Vagina (tissue), 2 donors: ENCODE results near the gene KRT2. TPM values are rescaled to one million over a fixed set of nuclear protein-coding genes. Genes with fewer than 3 reads are reported as not detected.

Source experiments
- DNase-seq, 2 donors: peaks; one replicate each; pipeline ENCODE4 v3.0.0-alpha.2; 2017; ENCODE audit errors: extremely low spot score in 2 of 2
- H3K27ac ChIP-seq: fragments of 200-600 bp; sonication (generic); one replicate; pipeline ENCODE4 v1.5.1; 2019
- H3K27me3 ChIP-seq: fragments of 200-600 bp; sonication (generic); one replicate; pipeline ENCODE4 v1.5.1; 2019
- H3K36me3 ChIP-seq, 2 donors: fragments of 200-600 bp; sonication (generic); one replicate each; pipeline ENCODE4 v1.5.1; 2017 to 2019
- H3K4me1 ChIP-seq: fragments of 200-600 bp; sonication (generic); one replicate; pipeline ENCODE4 v1.5.1; 2019
- H3K4me3 ChIP-seq, 2 donors: fragments of 200-600 bp; sonication (generic); 1 replicate in 1 of 2; 2 replicates in 1 of 2; pipeline ENCODE4 v1.5.1; 2016 to 2019
- H3K9me3 ChIP-seq: fragments of 200-600 bp; sonication (generic); one replicate; pipeline ENCODE4 v1.5.1; 2019
- CTCF ChIP-seq, 3 experiments: fragments of 450-650 bp in 2 of 3; fragments of 200-600 bp in 1 of 3; sonication (generic) in 1 of 3; IDR thresholded peaks; one replicate each; pipeline ENCODE4 v1.5.1; 2017 to 2019; ENCODE audit warnings: antibody characterized with exemption in 3 of 3, mild to moderate bottlenecking in 2 of 3, moderate library complexity in 2 of 3
- POLR2A ChIP-seq, 2 donors: fragments of 450-650 bp; IDR thresholded peaks; one replicate each; pipeline ENCODE4 v1.6.1; 2017; ENCODE audit warnings: antibody characterized with exemption in 2 of 2, mild to moderate bottlenecking in 2 of 2, moderate library complexity in 2 of 2
- POLR2AphosphoS5 ChIP-seq, 2 donors: sonication (generic); formaldehyde crosslinking; IDR thresholded peaks; one replicate each; pipeline ENCODE4 v1.9.0; 2017; ENCODE audit warnings: antibody characterized with exemption in 2 of 2, mild to moderate bottlenecking in 2 of 2, low read depth in 1 of 2; ENCODE audit not compliant: insufficient read depth in 1 of 2
- intact Hi-C: fragments of 100-400 bp; cut with DNase I; formaldehyde crosslinking; loops from one replicate; pipeline ENCODE4 v1.15.1; 2023
- total RNA-seq: library from RNA; depleted of rRNA; stranded (reverse); fragments of >200 nt; gene quantifications from one replicate; pipeline ENCODE4 v1.2.3, GENCODE V29; 2016

KRT2 gene
- 2.0 TPM for total RNA-seq

- TF ChIP-seq CTCF (IDR thresholded peaks at IDR 0.05) (no peak), POLR2AphosphoS5 (IDR thresholded peaks at IDR 0.05; ENCODE audit: insufficient read depth in 1 of 2, low read depth in 1 of 2) (no peak)
- Histone ChIP-seq H3K4me3 (peak within 1 kb of the TSS; percentile 8 to 20), H3K27me3 (no peaks in the 10 kb centered on the region), H3K27ac (peak within 1 kb of the TSS; percentile 37), H3K4me1 (peaks cover 8% of the 10 kb centered on the region), H3K36me3 (no peaks in the 10 kb centered on the region), H3K9me3 (no peaks in the 10 kb centered on the region)
- intact Hi-C loops, result no loop called here
- no peak for DNase-seq
These were observed at the start of gene KRT2 for GRCh38 chr12:52651726-52652261. KRT2 (minus strand) TSS chr12:52652211; CDS start chr12:52652142, 69 bp downstream.

GRCh38 chr12:52701281-52701680 is 49.3 kb upstream of the KRT2 start:
- Histone ChIP-seq H3K4me1 (no peaks in the 10 kb centered on the region), H3K27me3 (no peaks in the 10 kb centered on the region), H3K4me3 (no peak overlapping the region), H3K9me3 (no peaks in the 10 kb centered on the region), H3K27ac (no peak overlapping the region), H3K36me3 (no peaks in the 10 kb centered on the region)
- intact Hi-C loops, result no loop called here
- TF ChIP-seq POLR2A (IDR thresholded peaks at IDR 0.05), result no peak
- TF ChIP-seq POLR2AphosphoS5 (IDR thresholded peaks at IDR 0.05; ENCODE audit: insufficient read depth in 1 of 2, low read depth in 1 of 2), result no peak
- no peak for TF ChIP-seq CTCF (IDR thresholded peaks at IDR 0.05)
- no peak for DNase-seq

GRCh38 chr12:52699960-52700359 is 47.9 kb upstream of the KRT2 start:
- H3K27ac ChIP-seq, result no peak overlapping the region
- no peaks in the 10 kb centered on the region for H3K36me3 ChIP-seq
- TF ChIP-seq POLR2AphosphoS5 (IDR thresholded peaks at IDR 0.05; ENCODE audit: insufficient read depth in 1 of 2, low read depth in 1 of 2) (no peak), POLR2A (IDR thresholded peaks at IDR 0.05) (no peak), CTCF (IDR thresholded peaks at IDR 0.05) (no peak)
- no peaks in the 10 kb centered on the region for H3K27me3 ChIP-seq
- no peak for DNase-seq
- intact Hi-C loops, result no loop called here
- H3K4me1 ChIP-seq, result no peaks in the 10 kb centered on the region
- H3K4me3 ChIP-seq, result no peak overlapping the region
- H3K9me3 ChIP-seq, result no peaks in the 10 kb centered on the region

- Histone ChIP-seq H3K36me3 (no peaks in the 10 kb centered on the region), H3K9me3 (no peaks in the 10 kb centered on the region), H3K4me3 (no peak overlapping the region), H3K27me3 (no peaks in the 10 kb centered on the region), H3K27ac (no peak overlapping the region), H3K4me1 (no peaks in the 10 kb centered on the region)
- no peak for TF ChIP-seq CTCF (IDR thresholded peaks at IDR 0.05)
- TF ChIP-seq POLR2A (IDR thresholded peaks at IDR 0.05), result no peak
- no peak for TF ChIP-seq POLR2AphosphoS5 (IDR thresholded peaks at IDR 0.05; ENCODE audit: insufficient read depth in 1 of 2, low read depth in 1 of 2)
- intact Hi-C loops, result no loop called here
- DNase-seq, result no peak
These were observed 47.4 kb upstream of the KRT2 start for GRCh38 chr12:52699373-52699772.

- no peaks in the 10 kb centered on the region for H3K9me3 ChIP-seq
- intact Hi-C loops, result no loop called here
- H3K36me3 ChIP-seq, result no peaks in the 10 kb centered on the region
- H3K27me3 ChIP-seq, result no peaks in the 10 kb centered on the region
- no peak for DNase-seq
- no peak overlapping the region for H3K4me3 ChIP-seq
- no peak overlapping the region for H3K27ac ChIP-seq
- no peaks in the 10 kb centered on the region for H3K4me1 ChIP-seq
- TF ChIP-seq CTCF (IDR thresholded peaks at IDR 0.05), result no peak
- TF ChIP-seq POLR2A (IDR thresholded peaks at IDR 0.05), result no peak
- no peak for TF ChIP-seq POLR2AphosphoS5 (IDR thresholded peaks at IDR 0.05; ENCODE audit: insufficient read depth in 1 of 2, low read depth in 1 of 2)
These were observed 46.8 kb upstream of the KRT2 start for GRCh38 chr12:52698651-52699340.
